ENCODE measurements around the gene AGFG1.
"Not testable (repeated sequence)": the region's sequence is repeated elsewhere in the genome, so short reads cannot be mapped to it uniquely, and the experiment has no call there.

AGFG1 gene

GRCh38 chr2:227499627-227500300, 27.8 kb downstream of the AGFG1 start:
- no peak for DNase-seq (ENCODE audit: low spot score)

DNA sequence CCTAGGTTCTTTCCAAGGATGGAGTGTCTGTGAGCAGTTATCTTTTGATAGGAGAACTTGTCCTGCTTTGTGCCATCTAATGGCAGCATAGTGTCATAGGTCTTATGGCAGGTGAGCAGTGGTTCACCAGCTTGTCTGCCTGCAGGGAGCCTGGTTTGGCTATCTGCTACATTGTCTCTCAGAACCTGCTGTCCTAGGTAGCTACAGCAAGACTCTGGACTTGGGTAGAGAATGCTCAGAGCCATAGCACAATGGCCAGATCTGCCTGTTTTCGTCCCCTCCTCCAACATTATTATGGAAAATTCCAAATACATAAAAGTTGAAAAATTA, 28.3 kb downstream of the AGFG1 start:
- DNase-seq (ENCODE audit: low spot score) = no peak

DNA sequence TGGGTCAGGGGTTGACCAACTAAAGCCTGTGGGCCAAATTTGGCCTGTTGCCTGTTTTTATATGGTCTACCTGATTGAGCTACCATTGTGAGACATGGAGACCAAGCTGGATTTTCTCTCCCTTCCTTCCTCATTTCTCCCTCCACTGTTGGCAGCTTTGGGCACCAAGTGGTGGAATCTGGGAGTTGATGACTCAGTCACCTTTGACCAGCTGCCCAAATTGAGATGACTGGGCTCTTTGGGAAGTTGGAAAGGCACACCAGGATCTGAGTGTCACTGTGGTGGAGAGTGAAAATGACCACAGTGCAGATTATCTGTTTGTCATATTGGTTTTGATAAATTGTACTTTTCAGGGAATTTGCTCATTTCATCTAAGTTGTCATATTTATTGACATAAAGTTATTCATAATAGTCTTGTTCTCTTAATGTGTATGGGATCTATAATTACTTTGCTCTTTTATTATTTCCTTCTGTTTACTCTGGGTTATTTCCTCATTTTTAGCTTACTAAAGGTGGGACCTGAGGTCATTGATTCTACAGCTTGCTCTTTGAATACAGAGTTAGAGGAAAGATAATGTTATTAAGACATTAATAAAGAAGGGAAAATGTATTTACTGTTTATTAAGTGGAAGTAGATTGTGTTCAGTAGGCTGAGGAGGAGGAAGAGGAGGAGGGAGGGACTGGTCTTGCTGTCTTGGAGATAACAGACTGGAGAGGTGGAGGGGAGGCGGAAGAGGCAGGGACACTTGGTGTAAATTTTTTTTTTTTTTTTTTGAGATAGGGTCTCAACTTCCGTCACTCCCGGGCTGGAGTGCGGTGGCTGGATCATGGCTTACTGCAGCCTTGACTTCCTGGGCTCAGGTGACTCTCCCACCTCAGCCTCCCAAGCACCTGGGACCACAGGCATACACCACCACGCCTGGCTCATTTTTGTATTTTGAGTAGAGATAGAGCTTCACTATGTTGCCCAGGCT, 31.8 kb downstream of the AGFG1 start:
- DNase-seq (ENCODE audit: low spot score) = no peak

- DNase-seq (ENCODE audit: low spot score) = no peak
These were observed 32.7 kb downstream of the AGFG1 start for GRCh38 chr2:227504700-227505099.

- DNase-seq (ENCODE audit: low spot score) = no peak
These were observed 34.5 kb downstream of the AGFG1 start for GRCh38 chr2:227506456-227506855.

GRCh38 chr2:227507963-227508362, 36.0 kb downstream of the AGFG1 start:
- no peak for DNase-seq (ENCODE audit: low spot score)

DNA sequence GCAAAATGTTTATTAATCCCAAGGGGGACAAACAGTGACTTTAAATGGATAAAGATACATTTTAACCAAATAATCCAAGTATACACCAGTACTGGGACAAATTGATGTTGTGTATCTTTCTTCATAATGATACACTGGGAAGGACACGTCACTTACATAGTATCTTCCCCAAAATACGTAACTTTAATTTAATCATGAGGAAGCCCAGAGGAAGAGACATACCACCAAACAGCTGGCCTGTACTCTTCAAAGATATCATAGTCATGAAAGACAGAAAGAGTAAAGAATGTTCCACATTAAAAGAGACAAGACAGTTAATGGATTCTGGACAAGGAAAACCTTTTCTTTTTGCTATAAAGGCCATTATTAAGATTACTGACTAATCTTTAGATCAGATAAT, 37.1 kb downstream of the AGFG1 start:
- DNase-seq (ENCODE audit: low spot score) = no peak

- DNase-seq (ENCODE audit: low spot score) = no peak
These were observed 38.1 kb downstream of the AGFG1 start for GRCh38 chr2:227509824-227510619.

DNA sequence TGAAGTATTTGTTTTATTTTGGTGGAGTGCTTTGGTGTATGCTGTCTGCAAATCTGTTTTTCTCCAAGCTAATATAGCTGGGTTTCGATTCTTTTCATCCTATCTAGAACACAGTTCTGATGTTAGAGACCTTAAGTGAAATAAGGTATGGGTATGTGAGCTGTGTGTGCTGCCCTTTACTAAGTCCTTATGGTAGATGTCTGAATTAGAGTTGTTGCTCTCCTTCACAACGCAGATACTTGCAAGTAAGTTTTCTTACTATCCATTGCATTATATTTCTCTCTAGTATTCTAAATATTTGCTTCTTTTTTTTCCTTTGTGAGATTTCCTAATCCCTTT, 38.6 kb downstream of the AGFG1 start:
- DNase-seq (ENCODE audit: low spot score) = no peak

- no peak for DNase-seq (ENCODE audit: low spot score)
These were observed 39.4 kb downstream of the AGFG1 start for GRCh38 chr2:227511239-227511930.

GRCh38 chr2:227511955-227512354, 40.0 kb downstream of the AGFG1 start:
- no peak for DNase-seq (ENCODE audit: low spot score)

- no peak for DNase-seq (ENCODE audit: low spot score)
These were observed 41.2 kb downstream of the AGFG1 start for GRCh38 chr2:227513113-227513512.

DNA sequence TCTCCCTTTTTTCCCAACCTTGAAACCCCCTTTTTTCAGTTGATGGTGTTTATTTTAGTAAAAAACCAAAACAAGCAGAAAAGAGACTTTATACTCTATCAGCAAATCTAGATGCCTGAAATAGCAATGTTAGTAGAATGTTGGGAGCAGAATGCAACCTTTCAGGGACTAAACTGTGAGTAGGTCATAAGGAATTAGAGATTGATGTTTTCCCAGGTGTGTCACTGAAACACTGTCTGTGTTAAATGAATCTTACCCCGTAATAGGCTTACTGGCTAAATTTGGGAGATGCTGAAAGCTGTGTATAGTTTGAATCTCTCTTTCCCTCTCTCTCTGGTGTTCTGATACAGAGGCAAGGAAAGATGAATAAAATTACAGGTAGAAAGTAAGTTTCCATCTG, 43.8 kb downstream of the AGFG1 start:
- no peak for DNase-seq (ENCODE audit: low spot score)

GRCh38 chr2:227517724-227518123, 45.8 kb downstream of the AGFG1 start:
- no peak for DNase-seq (ENCODE audit: low spot score)

DNA sequence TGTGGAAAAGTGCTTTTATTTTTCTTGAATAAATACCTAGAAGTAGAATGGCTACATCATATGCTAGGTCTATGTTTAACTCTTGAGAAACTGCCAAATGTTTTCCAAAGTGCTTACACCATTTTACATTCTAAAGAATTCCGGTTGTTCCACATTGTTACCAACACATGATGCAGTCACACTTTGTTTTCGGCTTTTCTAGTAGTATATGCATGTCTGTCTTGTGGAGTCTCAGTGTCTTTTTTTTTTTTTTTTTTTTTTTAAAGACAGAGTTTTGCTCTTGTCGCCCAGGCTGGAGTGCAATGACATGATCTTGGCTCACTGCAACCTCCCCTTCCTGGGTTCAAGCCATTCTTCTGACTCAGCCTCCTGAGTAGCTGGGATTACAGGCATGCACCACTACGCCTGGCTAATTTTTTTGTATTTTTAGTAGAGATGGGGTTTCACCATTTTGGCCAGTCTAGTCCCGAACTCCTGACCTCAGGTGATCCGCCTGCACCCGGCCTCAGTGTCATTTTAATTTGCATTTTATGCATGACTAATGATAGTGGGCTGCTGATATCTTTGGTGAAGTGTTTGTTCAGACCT, 46.4 kb downstream of the AGFG1 start:
- not testable (repeated sequence) for DNase-seq (ENCODE audit: low spot score)

DNA sequence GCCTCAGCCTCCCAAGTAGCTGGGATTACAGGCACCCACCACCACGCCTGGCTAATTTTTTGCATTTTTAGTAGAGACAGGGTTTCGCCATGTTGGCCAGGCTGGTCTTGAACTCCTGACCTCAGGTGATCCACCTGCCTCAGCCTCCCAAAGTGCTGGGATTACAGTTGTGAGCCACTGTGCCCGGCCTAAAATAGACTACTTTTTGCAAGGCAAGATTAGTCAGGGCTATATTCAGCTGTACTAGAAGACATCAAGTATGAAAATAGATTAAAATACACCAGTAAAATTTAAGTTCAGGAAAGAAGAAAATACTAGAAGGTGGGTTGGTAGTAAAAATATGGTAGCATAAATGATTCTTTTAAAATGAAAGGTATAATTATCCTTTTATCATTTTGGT, 49.2 kb downstream of the AGFG1 start:
- not testable (repeated sequence) for DNase-seq (ENCODE audit: low spot score)

DNA sequence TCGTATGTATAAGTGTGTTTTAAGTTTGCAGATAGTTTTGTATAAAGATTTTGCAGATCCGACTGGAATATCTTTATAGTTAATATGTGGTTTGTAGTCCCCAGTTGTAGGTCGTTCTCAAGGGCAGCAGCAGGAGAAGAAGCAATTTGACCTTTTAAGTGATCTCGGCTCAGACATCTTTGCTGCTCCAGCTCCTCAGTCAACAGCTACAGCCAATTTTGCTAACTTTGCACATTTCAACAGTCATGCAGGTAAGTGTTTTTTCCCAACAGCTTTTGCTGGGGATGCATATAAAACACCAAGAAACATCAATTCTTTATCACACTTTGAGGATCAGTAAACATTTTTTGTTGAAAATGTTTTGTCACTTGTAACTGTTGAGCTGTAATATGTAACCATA, 52.7 kb downstream of the AGFG1 start:
- DNase-seq (ENCODE audit: low spot score) = no peak

DNA sequence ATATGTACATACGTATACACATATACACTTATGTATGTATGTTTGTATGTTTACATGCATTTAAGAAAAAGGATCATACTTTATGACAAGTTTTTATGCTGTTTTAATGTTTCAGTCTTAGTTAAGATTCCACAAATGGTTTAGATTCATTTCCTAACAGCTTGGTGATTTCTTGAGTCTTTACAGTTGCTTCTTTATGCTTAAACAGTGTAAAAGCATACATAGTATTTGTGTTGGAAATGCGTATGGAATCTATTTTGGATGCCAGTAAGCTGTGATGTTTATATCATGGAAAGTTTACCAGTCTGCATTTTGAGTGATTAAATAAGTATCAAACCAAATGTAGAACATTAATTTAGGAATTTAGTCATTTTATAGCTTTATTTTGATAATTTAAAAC, 55.4 kb downstream of the AGFG1 start:
- DNase-seq (ENCODE audit: low spot score) = no peak

DNA sequence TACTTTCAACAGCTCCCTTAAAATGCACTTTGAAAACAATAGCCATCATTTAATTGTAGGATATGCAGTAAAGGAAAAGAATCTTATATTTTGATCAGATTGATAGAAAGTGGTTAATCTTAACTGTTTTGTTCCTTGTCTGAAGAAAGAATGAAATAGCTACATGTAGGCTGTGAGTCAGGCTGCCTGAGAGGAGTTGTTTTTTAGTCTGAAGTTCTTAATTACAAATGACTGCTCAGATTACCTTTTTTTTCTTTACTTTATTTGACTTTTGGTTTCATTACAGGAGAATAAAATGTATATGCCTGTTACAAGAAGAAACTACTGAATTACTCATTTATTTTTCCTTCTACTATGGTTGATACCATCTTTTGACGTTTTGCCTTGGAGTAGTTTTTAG, 56.8 kb downstream of the AGFG1 start:
- DNase-seq (ENCODE audit: low spot score) = no peak

DNA sequence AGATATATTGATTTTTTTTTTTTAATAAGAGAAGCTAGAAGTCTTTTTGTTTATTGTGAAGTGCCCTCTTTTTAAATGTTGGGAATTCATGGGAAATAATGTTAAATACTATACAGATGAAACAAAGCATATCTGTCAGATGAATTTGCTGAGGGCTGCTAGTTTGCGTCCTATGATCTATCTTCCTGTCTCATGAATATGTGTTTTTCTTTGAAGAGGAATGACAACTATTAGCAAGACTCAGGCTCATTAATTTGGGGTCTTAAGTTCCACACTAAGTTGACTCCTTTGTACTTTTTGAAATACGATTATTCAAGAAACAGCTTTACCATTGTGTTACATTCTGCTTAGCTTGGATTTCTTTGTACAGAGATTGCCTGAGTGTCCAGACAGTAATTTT, 57.9 kb downstream of the AGFG1 start:
- DNase-seq (ENCODE audit: low spot score) = no peak

GRCh38 chr2:227534714-227535113, 62.8 kb downstream of the AGFG1 start:
- no peak for DNase-seq (ENCODE audit: low spot score)

- no peak for DNase-seq (ENCODE audit: low spot score)
These were observed 64.5 kb downstream of the AGFG1 start for GRCh38 chr2:227536445-227536844.
